HG02642 (cell line): Measurements from ENCODE around the gene SFMBT1.

Experiments used
- ATAC-seq: cut with Tn5 transposase; IDR thresholded peaks from one replicate; pipeline ENCODE4 v1.9.1; 2021; ENCODE audit warnings: mild to moderate bottlenecking; ENCODE audit not compliant: unreplicated experiment, poor library complexity

SFMBT1 gene

GRCh38 chr3:53045518-53046170 is at the start of gene SFMBT1:
TSS of gene SFMBT1 (minus strand) at chr3:53046073. CDS start at chr3:52969128, 76,945 bp downstream.
- ATAC-seq: peak; percentile 59

- ATAC-seq: no peak
These were observed 47.1 kb upstream of the SFMBT1 start for GRCh38 chr3:53092942-53093341.

- no peak for ATAC-seq
These were observed 46.3 kb upstream of the SFMBT1 start for GRCh38 chr3:53092216-53092615.

GRCh38 chr3:53091011-53091410 is 45.1 kb upstream of the SFMBT1 start:
- ATAC-seq: no peak

- no peak for ATAC-seq
These were observed 43.6 kb upstream of the SFMBT1 start for GRCh38 chr3:53089511-53089910.

- ATAC-seq: no peak
These were observed 39.6 kb upstream of the SFMBT1 start for GRCh38 chr3:53085476-53085875.

- no peak for ATAC-seq
These were observed 38.6 kb upstream of the SFMBT1 start for GRCh38 chr3:53084310-53085001.

GRCh38 chr3:53083949-53084309 is 38.1 kb upstream of the SFMBT1 start:
- no peak for ATAC-seq

GRCh38 chr3:53083521-53083920 is 37.6 kb upstream of the SFMBT1 start:
- ATAC-seq: no peak

- no peak for ATAC-seq
These were observed 36.9 kb upstream of the SFMBT1 start for GRCh38 chr3:53082736-53083135.

- no peak for ATAC-seq
These were observed 35.4 kb upstream of the SFMBT1 start for GRCh38 chr3:53081318-53081717.

- ATAC-seq: no peak
These were observed 34.8 kb upstream of the SFMBT1 start for GRCh38 chr3:53080612-53081205.

GRCh38 chr3:53079791-53080555 is 34.1 kb upstream of the SFMBT1 start:
- ATAC-seq: no peak

- no peak for ATAC-seq
These were observed 33.3 kb upstream of the SFMBT1 start for GRCh38 chr3:53079147-53079546.

GRCh38 chr3:53078656-53079055 is 32.8 kb upstream of the SFMBT1 start:
- no peak for ATAC-seq

- ATAC-seq: no peak
These were observed 31.8 kb upstream of the SFMBT1 start for GRCh38 chr3:53077476-53078220.

GRCh38 chr3:53075743-53076140 is 29.9 kb upstream of the SFMBT1 start:
- ATAC-seq: no peak

- no peak for ATAC-seq
These were observed 29.2 kb upstream of the SFMBT1 start for GRCh38 chr3:53074761-53075742.

GRCh38 chr3:53074366-53074696 is 28.5 kb upstream of the SFMBT1 start:
- ATAC-seq: no peak
